ENCODE measurements around the gene POLR2M.

- TF ChIP-seq EGR1 (IDR thresholded peaks at IDR 0.05; ENCODE audit: low read depth in 2 of 2) (no peak), CTCF (IDR thresholded peaks at IDR 0.05; ENCODE audit: low read depth, low read length, missing input control) (no peak), YY1 (IDR thresholded peaks at IDR 0.05) (no peak), JUND (IDR thresholded peaks at IDR 0.05) (no peak), REST (IDR thresholded peaks at IDR 0.05) (no peak), RAD21 (IDR thresholded peaks at IDR 0.05) (no peak), ATF3 (IDR thresholded peaks at IDR 0.05) (no peak), FOXA1 (IDR thresholded peaks at IDR 0.05) (no peak), NR2F2 (IDR thresholded peaks at IDR 0.05) (no peak), RXRA (IDR thresholded peaks at IDR 0.05) (no peak), SP1 (IDR thresholded peaks at IDR 0.05) (no peak), TAF1 (conservative IDR thresholded peaks at IDR 0.05) (no peak)
Measured at GRCh38 chr15:57681011-57681410, 25.5 kb upstream of the POLR2M start.
